PFSK-1 (cell line): ENCODE measurements around the gene DGKA.

Experiments
- FOXP2 ChIP-seq: optimal IDR thresholded peaks from 2 replicates; pipeline ENCODE3; 2011; ENCODE audit warnings: borderline replicate concordance, control low read depth, inconsistent platforms; ENCODE audit not compliant: insufficient read depth; ENCODE audit errors: extremely low read length, extremely low read depth
- POLR2AphosphoS5 ChIP-seq: IDR thresholded peaks from 2 replicates; pipeline ENCODE4 v1.6.1; 2012; ENCODE audit warnings: low read depth, mild to moderate bottlenecking, control low read depth, low read length, moderate library complexity
- SIN3A ChIP-seq: IDR thresholded peaks from 2 replicates; pipeline ENCODE4 v1.6.1; 2012; ENCODE audit warnings: mild to moderate bottlenecking, low read length, moderate library complexity, borderline replicate concordance; ENCODE audit not compliant: insufficient read depth
- TAF1 ChIP-seq: IDR thresholded peaks from 2 replicates; pipeline ENCODE4 v1.6.1; 2012; ENCODE audit warnings: low read length, control low read depth, borderline replicate concordance; ENCODE audit not compliant: insufficient read depth
- TF ChIP-seq, protein P1 (sequence below), 2 experiments: IDR thresholded peaks; 2 replicates each; pipeline versions ENCODE4 v1.6.1 to v1.8.0; 2011 to 2012; ENCODE audit warnings: low read depth in 2 of 2, low read length in 2 of 2, control low read depth in 1 of 2, inconsistent platforms in 1 of 2, mild to moderate bottlenecking in 1 of 2, moderate library complexity in 1 of 2; ENCODE audit not compliant: insufficient read depth in 1 of 2

The DGKA gene

DNA sequence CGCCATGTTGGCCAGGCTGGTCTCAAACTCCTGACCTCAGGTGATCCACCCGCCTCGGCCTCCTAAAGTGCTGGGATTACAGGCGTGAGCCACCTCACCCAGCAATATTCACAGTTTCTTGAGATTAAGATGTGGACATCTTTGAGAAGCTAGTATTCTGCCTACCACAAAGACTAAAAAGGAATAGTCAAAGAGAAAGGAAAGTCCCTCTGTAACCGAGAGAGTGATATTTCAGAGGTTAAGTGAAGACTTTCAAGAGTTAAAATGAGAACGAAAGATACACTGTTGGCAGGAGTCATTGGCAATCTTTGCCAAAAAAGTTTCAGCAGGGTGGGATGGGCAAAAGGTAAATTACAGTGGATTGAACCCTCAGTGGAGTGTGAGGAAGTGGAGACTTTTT, 15.6 kb downstream of the DGKA start:
- TF ChIP-seq, protein P1, sequence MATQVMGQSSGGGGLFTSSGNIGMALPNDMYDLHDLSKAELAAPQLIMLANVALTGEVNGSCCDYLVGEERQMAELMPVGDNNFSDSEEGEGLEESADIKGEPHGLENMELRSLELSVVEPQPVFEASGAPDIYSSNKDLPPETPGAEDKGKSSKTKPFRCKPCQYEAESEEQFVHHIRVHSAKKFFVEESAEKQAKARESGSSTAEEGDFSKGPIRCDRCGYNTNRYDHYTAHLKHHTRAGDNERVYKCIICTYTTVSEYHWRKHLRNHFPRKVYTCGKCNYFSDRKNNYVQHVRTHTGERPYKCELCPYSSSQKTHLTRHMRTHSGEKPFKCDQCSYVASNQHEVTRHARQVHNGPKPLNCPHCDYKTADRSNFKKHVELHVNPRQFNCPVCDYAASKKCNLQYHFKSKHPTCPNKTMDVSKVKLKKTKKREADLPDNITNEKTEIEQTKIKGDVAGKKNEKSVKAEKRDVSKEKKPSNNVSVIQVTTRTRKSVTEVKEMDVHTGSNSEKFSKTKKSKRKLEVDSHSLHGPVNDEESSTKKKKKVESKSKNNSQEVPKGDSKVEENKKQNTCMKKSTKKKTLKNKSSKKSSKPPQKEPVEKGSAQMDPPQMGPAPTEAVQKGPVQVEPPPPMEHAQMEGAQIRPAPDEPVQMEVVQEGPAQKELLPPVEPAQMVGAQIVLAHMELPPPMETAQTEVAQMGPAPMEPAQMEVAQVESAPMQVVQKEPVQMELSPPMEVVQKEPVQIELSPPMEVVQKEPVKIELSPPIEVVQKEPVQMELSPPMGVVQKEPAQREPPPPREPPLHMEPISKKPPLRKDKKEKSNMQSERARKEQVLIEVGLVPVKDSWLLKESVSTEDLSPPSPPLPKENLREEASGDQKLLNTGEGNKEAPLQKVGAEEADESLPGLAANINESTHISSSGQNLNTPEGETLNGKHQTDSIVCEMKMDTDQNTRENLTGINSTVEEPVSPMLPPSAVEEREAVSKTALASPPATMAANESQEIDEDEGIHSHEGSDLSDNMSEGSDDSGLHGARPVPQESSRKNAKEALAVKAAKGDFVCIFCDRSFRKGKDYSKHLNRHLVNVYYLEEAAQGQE (IDR thresholded peaks at IDR 0.05; ENCODE audit: insufficient read depth in 1 of 2, low read depth in 2 of 2, low read length in 2 of 2): no peak
- TF ChIP-seq POLR2AphosphoS5 (no peak), FOXP2 (no peak), TAF1 (no peak), SIN3A (no peak)

DNA sequence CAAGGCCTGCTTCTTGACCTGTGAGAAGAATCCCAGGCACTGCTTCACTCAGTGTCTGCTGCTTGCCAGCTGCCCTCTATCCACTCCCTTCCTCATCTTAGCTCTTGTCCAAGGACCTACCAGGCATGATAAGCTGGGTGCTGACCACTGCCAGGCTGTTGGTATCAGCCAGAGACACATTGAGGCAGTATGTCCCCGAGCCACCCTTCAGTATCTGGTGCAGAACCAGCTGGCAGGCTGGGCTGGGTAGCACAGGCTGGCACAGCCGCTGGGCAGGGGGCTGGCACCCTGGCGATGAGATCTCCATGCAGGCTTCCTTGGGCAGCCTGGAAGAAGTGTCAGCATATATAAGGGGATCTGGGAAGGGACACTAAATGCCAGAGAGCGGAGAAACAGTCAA, 24.4 kb downstream of the DGKA start:
- TF ChIP-seq, protein P1 (IDR thresholded peaks at IDR 0.05; ENCODE audit: insufficient read depth in 1 of 2, low read depth in 2 of 2, low read length in 2 of 2): no peak
- TF ChIP-seq SIN3A (no peak), TAF1 (no peak), POLR2AphosphoS5 (no peak)

DNA sequence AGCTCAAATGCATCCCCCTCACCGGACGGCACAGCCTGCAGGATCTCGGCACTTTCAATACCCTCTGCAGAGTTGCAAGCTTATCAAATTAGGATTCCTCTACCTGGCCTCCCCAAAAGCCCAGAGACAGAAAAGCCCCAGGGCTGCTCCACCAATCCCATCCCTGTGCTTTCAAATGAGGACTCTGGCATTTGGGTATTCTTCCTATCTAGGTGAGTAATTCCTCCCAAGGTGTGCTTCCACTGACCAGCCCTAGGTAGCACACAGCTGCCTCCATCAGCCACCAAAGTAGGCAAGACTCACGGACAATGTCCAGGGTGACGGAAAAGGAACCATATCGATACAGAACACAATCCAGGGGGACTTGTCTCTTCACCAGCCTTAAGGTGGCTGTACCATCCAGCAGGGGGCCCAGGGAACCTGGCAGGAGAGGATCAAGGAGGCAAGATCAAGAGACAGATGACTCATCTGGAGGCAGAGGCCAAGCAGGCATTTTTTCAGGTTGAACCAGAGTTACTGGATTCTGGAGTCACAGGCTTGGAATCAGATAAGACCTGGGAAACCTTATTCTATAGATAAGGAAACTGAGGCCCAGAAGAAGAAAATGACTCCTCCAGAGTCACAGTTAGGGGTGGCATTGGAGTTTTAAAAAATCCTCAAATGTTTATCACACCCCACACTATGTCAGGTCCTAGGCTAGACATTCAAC, 25.0 kb downstream of the DGKA start:
- TF ChIP-seq, protein P1 (IDR thresholded peaks at IDR 0.05; ENCODE audit: insufficient read depth in 1 of 2, low read depth in 2 of 2, low read length in 2 of 2): no peak
- TF ChIP-seq SIN3A (no peak), POLR2AphosphoS5 (no peak)

DNA sequence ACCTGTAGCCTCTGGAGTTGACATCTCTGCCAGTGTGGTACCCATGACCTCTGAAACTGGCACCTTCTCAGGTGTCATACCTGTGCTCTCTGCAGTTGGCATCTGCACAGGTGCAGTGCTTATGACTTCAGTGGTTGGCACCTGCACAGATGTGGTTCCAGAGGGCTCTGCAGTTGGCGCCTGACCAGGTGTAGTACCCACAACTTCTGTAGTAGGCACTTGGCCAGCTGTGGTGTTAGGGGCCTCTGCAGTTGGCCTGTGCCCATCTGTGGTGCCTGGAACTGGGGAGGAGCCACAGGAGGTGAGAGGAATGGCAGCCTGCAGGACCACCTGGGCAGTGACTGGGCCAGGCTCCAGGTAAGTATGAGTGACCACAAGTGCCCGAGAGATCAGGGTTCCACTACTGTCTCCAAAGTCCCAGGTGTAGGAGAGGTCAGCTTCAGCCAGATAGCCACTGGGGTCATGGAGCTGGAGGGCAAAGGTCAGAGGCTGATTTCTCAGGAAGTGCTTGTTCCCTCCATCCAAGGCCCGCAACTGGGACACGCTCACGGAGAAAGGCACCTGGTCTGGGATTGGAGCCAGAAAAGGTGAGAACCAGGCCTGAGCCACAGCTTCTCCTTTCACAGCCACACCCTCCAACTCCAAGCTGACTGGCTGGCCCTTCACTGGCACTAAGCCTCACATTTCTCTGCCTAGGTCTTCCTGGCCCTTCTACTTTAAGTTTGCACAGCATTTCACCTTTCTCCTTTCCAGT, 26.3 kb downstream of the DGKA start:
- TF ChIP-seq TAF1 (no peak), SIN3A (no peak), FOXP2 (no peak), POLR2AphosphoS5 (no peak)
- TF ChIP-seq, protein P1 (IDR thresholded peaks at IDR 0.05; ENCODE audit: insufficient read depth in 1 of 2, low read depth in 2 of 2, low read length in 2 of 2): no peak
